HG03520 (cell line): ENCODE measurements around the gene HOXB2.

Source experiments
- ATAC-seq: cut with Tn5 transposase; IDR thresholded peaks from one replicate; pipeline ENCODE4 v1.9.1; 2021; ENCODE audit warnings: mild to moderate bottlenecking, moderate library complexity; ENCODE audit not compliant: unreplicated experiment

The HOXB2 gene

GRCh38 chr17:48553826-48554225, 8.9 kb upstream of the HOXB2 start:
- ATAC-seq = no peak

GRCh38 chr17:48553190-48553547, 8.3 kb upstream of the HOXB2 start:
- no peak for ATAC-seq

- no peak for ATAC-seq
These were observed 7.7 kb upstream of the HOXB2 start for GRCh38 chr17:48552466-48553189.

- ATAC-seq = no peak
These were observed 6.9 kb upstream of the HOXB2 start for GRCh38 chr17:48551596-48552465.

- ATAC-seq = no peak
These were observed 6.3 kb upstream of the HOXB2 start for GRCh38 chr17:48551214-48551555.

GRCh38 chr17:48550502-48551213, 5.7 kb upstream of the HOXB2 start:
- no peak for ATAC-seq

- ATAC-seq = no peak
These were observed 5.1 kb upstream of the HOXB2 start for GRCh38 chr17:48549914-48550501.

GRCh38 chr17:48549281-48549630, 4.3 kb upstream of the HOXB2 start:
- ATAC-seq = no peak

- ATAC-seq = no peak
These were observed 3.8 kb upstream of the HOXB2 start for GRCh38 chr17:48548523-48549280.

- ATAC-seq = no peak
These were observed 3.1 kb upstream of the HOXB2 start for GRCh38 chr17:48547808-48548522.

- ATAC-seq = no peak
These were observed 2.3 kb upstream of the HOXB2 start for GRCh38 chr17:48546924-48547807.

- no peak for ATAC-seq
These were observed 1.4 kb upstream of the HOXB2 start for GRCh38 chr17:48546137-48546923.

GRCh38 chr17:48545539-48545938, 630 bp upstream of the HOXB2 start:
- no peak for ATAC-seq

GRCh38 chr17:48544349-48545021, 424 bp downstream of the HOXB2 start:
- ATAC-seq = no peak

- no peak for ATAC-seq
These were observed 1.0 kb downstream of the HOXB2 start for GRCh38 chr17:48543854-48544348.

GRCh38 chr17:48543107-48543853, 1.6 kb downstream of the HOXB2 start:
- no peak for ATAC-seq

- ATAC-seq = no peak
These were observed 2.2 kb downstream of the HOXB2 start for GRCh38 chr17:48542698-48543106.
